H54 (cell line): ENCODE measurements around the gene ZNF780A.
A peak's percentile ranks its signal among the peaks of the same experiment; 100 is the strongest.
"Not testable (repeated sequence)": the region's sequence is repeated elsewhere in the genome, so short reads cannot be mapped to it uniquely, and the experiment has no call there.

ENCODE experiments used
- DNase-seq: peaks from one replicate; pipeline ENCODE4 v3.0.0; 2011; ENCODE audit warnings: low spot score, mixed read lengths; ENCODE audit not compliant: insufficient read length
- FAIRE-seq: peaks from 3 replicates; lab custom pipeline; 2011; peaks lifted over from hg19 to GRCh38; lab: Jason Lieb, UNC
- POLR2A ChIP-seq: IDR thresholded peaks from 2 replicates; pipeline ENCODE4 v1.6.1; 2011; ENCODE audit warnings: low read depth, mild to moderate bottlenecking, low read length

The ZNF780A gene

GRCh38 chr19:40056505-40056904 lies 34.2 kb downstream of the ZNF780A start:
- no peak for DNase-seq
- TF ChIP-seq POLR2A = no peak
- peak; percentile 30 for FAIRE-seq

DNA sequence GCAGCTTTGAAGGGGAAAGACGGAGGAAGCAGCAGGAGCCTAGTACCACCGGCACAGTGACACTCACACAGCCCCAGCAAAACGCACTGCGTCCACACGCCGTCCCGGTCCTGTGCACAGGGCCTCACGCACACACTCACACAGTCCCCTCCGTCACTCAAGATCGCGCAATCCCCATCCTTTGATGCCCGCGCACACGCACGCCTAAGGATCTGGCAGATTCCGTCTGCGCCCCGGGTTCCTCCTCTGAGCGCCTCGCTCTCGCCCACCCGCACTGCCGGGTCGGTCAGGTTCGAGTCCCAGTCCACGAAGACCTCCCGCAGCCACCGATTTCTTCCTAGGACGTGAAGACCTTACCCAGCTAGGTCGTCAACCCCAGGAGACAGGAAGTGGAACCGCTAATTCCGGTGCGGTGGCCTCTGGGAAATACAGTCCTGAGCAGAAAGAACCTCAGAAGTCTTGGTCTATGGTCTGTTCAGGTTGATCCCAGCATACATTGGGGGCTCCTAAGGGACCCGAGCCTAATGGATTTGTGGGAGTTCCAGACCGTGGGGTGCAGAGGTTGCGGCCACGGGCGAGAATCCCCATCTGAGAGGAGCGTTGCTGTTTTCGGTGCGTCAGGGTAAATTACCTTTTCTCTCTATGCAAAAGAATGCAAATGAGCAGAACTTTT lies 34.8 kb downstream of the ZNF780A start, which contains the start of gene ZNF780B:
Gene ZNF780B (minus strand): TSS at position 400 of the 673 bp plus-strand sequence. CDS start 5,899 bp downstream, outside the sequence.
- FAIRE-seq (peak; percentile 96), DNase-seq (peak; percentile 65)

DNA sequence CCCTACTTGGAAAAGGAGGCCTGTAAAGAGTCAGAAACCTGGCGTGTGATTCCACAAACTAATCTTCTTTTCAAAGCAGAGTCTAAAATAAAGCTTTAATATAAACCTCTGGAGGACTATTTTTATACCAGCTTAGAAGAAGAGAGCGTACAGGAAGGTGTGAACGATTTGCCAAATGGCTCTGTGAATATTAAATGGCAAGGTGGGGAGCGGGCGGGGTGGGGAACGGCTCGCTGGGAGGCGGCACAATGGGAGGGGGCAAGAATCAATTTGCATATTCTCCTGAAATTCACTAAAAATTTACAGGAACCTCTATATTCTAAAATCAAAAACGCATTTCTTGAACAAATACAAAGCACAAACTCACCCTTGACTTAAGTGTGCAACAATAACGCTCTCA lies 35.7 kb downstream of the ZNF780A start:
- peak; percentile 53 for FAIRE-seq
- TF ChIP-seq POLR2A = no peak
- DNase-seq = no peak

More for the DNA sequence above, 34.8 kb downstream of the ZNF780A start, which contains the start of gene ZNF780B:
- peak; percentile 73 for TF ChIP-seq POLR2A

DNA sequence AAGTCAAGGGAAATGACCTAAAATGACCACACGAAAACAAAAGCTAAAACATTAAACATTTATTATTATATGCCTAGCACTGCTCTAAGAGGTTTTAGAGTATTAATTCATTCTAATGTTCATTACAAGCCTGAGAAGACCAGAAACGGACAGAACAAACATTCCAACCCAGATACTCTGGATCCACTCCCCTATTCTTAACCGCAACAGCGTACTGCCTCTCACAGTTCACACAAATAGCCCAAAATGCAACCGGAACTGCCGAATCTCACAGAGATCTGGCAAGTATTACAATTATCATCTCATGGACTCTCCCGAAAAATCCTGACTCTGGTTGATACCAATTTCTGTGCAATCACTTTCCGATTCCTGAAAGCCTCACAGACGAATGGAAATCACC lies 36.1 kb downstream of the ZNF780A start:
- FAIRE-seq = no peak
- no peak for TF ChIP-seq POLR2A
- DNase-seq = no peak

- no peak for TF ChIP-seq POLR2A
- DNase-seq (no peak), FAIRE-seq (no peak)
Measured at GRCh38 chr19:40053491-40053890, 37.3 kb downstream of the ZNF780A start.

GRCh38 chr19:40041718-40042117 lies 49.0 kb downstream of the ZNF780A start:
- not testable (repeated sequence) for DNase-seq, FAIRE-seq

DNA sequence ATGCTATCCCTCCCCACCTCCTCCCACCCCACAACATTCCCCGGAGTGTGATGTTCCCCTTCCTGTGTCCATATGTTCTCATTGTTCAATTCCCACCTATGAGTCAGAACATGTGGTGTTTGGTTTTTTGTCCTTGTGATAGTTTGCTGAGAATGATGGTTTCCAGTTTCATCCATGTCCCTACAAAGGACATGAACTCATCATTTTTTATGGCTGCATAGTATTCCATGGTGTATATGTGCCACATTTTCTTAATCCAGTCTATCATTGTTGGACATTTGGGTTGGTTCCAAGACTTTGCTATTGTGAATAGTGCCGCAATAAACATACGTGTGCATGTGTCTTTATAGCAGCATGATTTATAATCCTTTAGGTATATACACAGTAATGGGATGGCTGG lies 52.7 kb downstream of the ZNF780A start:
- not testable (repeated sequence) for DNase-seq, FAIRE-seq

DNA sequence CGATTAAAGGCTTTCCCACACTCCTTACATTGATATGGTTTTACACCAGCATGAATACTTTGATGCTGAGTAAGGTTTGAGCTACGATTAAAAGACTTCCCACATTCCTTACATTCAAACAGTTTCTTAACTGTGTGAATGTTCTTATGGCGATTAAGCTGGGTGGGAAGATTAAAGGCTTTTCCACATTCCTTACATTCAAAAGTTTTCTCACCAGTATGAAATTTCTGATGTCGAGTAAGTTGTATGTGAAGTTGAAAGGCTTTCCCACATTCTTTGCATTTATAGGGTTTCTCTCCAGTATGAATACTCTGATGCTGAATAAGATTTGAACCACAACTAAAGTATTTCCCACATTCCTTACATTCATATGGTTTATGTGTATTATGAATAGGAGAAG lies 54.7 kb downstream of the ZNF780A start:
- no peak for TF ChIP-seq POLR2A
- no peak for DNase-seq
- peak; percentile 30 for FAIRE-seq

- TF ChIP-seq POLR2A = no peak
- no peak for DNase-seq
- no peak for FAIRE-seq
Measured at GRCh38 chr19:40033989-40034560, 56.7 kb downstream of the ZNF780A start.

DNA sequence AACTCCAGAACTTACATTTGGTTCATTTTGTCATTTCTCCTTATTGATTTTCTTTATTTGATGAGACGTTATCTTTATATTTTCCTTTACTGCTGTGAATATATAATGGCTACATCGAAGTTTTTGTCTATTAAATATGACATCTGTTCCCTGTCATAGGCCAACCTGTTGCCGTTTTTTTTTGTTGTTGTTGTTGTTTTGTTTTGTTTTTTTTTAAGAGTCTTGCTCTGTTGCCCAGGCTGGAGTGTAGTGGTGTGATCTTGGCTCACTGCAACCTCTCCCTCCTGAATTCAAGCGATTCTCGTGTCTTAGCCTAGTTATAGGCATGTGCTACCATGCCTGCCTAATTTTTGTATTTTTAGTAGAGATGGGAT lies 64.2 kb downstream of the ZNF780A start:
- DNase-seq = no peak
- no peak for TF ChIP-seq POLR2A
- no peak for FAIRE-seq

DNA sequence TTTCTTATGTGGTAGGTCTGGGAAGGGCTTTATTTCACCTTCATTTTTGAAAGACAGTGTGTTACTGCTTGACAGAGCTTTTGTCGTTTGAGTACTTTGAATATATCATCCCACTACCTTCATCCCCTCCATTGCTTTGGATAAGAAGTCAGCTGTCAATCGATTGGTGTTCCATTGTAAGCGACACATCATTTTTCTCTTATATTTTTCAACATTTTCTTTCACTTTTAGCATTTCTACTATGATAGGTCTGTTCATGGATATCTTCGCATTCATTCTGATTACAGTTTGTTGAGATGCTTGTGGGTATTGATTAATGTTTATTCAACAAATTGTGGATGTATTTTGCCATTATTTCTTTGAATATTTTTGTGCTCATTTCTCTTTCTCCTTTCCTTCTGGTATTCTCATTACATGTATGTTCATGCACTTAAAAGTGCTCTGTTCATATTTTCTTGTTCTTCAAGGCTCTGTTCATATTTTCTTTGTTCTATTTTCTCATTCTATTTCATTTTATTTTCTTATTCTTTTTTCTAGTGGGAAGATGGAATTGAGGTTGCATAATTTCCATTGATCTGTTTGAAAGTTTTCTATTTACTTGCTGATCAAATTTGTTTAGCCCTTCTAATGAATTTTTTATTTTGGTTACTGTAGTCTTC lies 64.7 kb downstream of the ZNF780A start:
- no peak for TF ChIP-seq POLR2A
- no peak for DNase-seq
- FAIRE-seq = no peak

- TF ChIP-seq POLR2A = no peak
- no peak for DNase-seq
- no peak for FAIRE-seq
Measured at GRCh38 chr19:40023969-40024368, 66.8 kb downstream of the ZNF780A start.
